Neural cell (in vitro differentiated cells): ENCODE measurements around the gene PRKCE. TPM values are rescaled to one million over a fixed set of nuclear protein-coding genes. Genes with fewer than 3 reads are reported as not detected.

Experiments used
- H2AFZ ChIP-seq: fragments of 200-600, 300-800 bp; sonication (generic), shearing (Covaris generic); 2 replicates; pipeline ENCODE4 v1.6.0; 2014; ENCODE audit warnings: low read depth, mild to moderate bottlenecking, antibody characterized with exemption, low read length, moderate library complexity
- H3F3A ChIP-seq: fragments of 200-600 bp; shearing (Covaris generic); 2 replicates; pipeline ENCODE4 v1.6.1; 2016; ENCODE audit warnings: mild to moderate bottlenecking, moderate library complexity, mixed read lengths, antibody characterized with exemption, low read length; ENCODE audit not compliant: insufficient read depth, poor library complexity, severe bottlenecking
- H3K27ac ChIP-seq: fragments of 200-600, 300-800 bp; sonication (generic), shearing (Covaris generic); 2 replicates; pipeline ENCODE4 v1.5.1; 2014; ENCODE audit warnings: mild to moderate bottlenecking, low read length, moderate library complexity
- H3K27me3 ChIP-seq: fragments of 300-800, 200-600 bp; sonication (generic), shearing (Covaris generic); 2 replicates; pipeline ENCODE4 v1.6.0; 2014; ENCODE audit warnings: mild to moderate bottlenecking, low read depth, low read length, moderate library complexity; ENCODE audit not compliant: insufficient read depth
- H3K36me3 ChIP-seq: fragments of 300-800, 200-600 bp; sonication (generic), shearing (Covaris generic); 2 replicates; pipeline ENCODE4 v1.5.1; 2014; ENCODE audit warnings: mild to moderate bottlenecking, antibody characterized with exemption, low read length, moderate library complexity; ENCODE audit not compliant: insufficient read depth
- H3K4me2 ChIP-seq: fragments of 300-800, 200-600 bp; sonication (generic), shearing (Covaris generic); 2 replicates; pipeline ENCODE4 v1.6.0; 2014; ENCODE audit warnings: mild to moderate bottlenecking, low read length
- H3K4me3 ChIP-seq: fragments of 300-800, 200-600 bp; sonication (generic), shearing (Covaris generic); 2 replicates; pipeline ENCODE4 v1.5.1; 2014; ENCODE audit warnings: mild to moderate bottlenecking, low read length, moderate library complexity
- H3K79me2 ChIP-seq: fragments of 200-600 bp; shearing (Covaris generic); replicated peaks from 2 replicates; pipeline ENCODE4 v1.6.0; 2014; ENCODE audit warnings: mild to moderate bottlenecking, low read length, moderate library complexity; ENCODE audit not compliant: insufficient read depth
- H3K9ac ChIP-seq: fragments of 300-800, 200-600 bp; sonication (generic), shearing (Covaris generic); 2 replicates; pipeline ENCODE4 v1.6.1; 2016; ENCODE audit warnings: mild to moderate bottlenecking, low read length, mixed read lengths
- H3K9me2 ChIP-seq: fragments of 200-600 bp; shearing (Covaris generic); 2 replicates; pipeline ENCODE4 v1.6.1; 2016; ENCODE audit warnings: mild to moderate bottlenecking, low read length, mixed read lengths; ENCODE audit not compliant: insufficient read depth
- H3K9me3 ChIP-seq: fragments of 200-600, 300-800 bp; sonication (generic), shearing (Covaris generic); 2 replicates; pipeline ENCODE4 v1.6.1; 2016; ENCODE audit warnings: mild to moderate bottlenecking, mixed run types, low read length, moderate library complexity, mixed read lengths
- H4K20me1 ChIP-seq: fragments of 200-600 bp; shearing (Covaris generic); 2 replicates; pipeline ENCODE4 v1.6.1; 2016; ENCODE audit warnings: mild to moderate bottlenecking, mixed run types; ENCODE audit not compliant: insufficient read depth
- EP300 ChIP-seq: fragments of 450-650 bp; conservative IDR thresholded peaks from 2 replicates; pipeline ENCODE4 v1.6.1; 2014; ENCODE audit warnings: antibody characterized with exemption, mild to moderate bottlenecking, moderate library complexity; ENCODE audit not compliant: poor library complexity, severe bottlenecking
- EZH2 ChIP-seq: fragments of 200-600, 300-800 bp; shearing (Covaris generic), sonication (generic); IDR thresholded peaks from 2 replicates; pipeline ENCODE4 v1.6.1; 2014; ENCODE audit warnings: antibody characterized with exemption, low read length, borderline replicate concordance, mild to moderate bottlenecking; ENCODE audit not compliant: insufficient read depth, poor library complexity, severe bottlenecking
- MXI1 ChIP-seq: fragments of 450-650 bp; conservative IDR thresholded peaks from 2 replicates; pipeline ENCODE4 v1.6.1; 2014; ENCODE audit warnings: antibody characterized with exemption, mild to moderate bottlenecking; ENCODE audit not compliant: poor library complexity, severe bottlenecking
- POLR2AphosphoS5 ChIP-seq: IDR thresholded peaks from 2 replicates; pipeline ENCODE4 v1.6.1; 2012
- RAD21 ChIP-seq: fragments of 450-650 bp; conservative IDR thresholded peaks from 2 replicates; pipeline ENCODE4 v1.6.1; 2014; ENCODE audit warnings: antibody characterized with exemption, mild to moderate bottlenecking, moderate library complexity
- SMC3 ChIP-seq: fragments of 450-650 bp; conservative IDR thresholded peaks from 2 replicates; pipeline ENCODE4 v1.6.1; 2014; ENCODE audit warnings: antibody characterized with exemption, mild to moderate bottlenecking, moderate library complexity; ENCODE audit not compliant: poor library complexity
- TAF1 ChIP-seq: IDR thresholded peaks from 2 replicates; pipeline ENCODE4 v1.6.1; 2012; ENCODE audit warnings: low read depth
- polyA plus RNA-seq: library from polyadenylated mRNA; depleted of rRNA; stranded (reverse); fragments of >200 nt; gene quantifications from 2 replicates; pipeline ENCODE4 v1.2.3, GENCODE V29; 2014
- TF ChIP-seq, protein P1 (sequence below): IDR thresholded peaks from 2 replicates; pipeline ENCODE4 v1.6.1; 2012; ENCODE audit warnings: borderline replicate concordance
- TF ChIP-seq, protein P2 (sequence below): fragments of 450-650 bp; IDR thresholded peaks from 2 replicates; pipeline ENCODE4 v1.5.1; 2014; ENCODE audit warnings: antibody characterized with exemption, mild to moderate bottlenecking, moderate library complexity; ENCODE audit not compliant: poor library complexity, severe bottlenecking

PRKCE gene
- polyA plus RNA-seq, 1 donor from 2014 or later, result 5.4 TPM

DNA sequence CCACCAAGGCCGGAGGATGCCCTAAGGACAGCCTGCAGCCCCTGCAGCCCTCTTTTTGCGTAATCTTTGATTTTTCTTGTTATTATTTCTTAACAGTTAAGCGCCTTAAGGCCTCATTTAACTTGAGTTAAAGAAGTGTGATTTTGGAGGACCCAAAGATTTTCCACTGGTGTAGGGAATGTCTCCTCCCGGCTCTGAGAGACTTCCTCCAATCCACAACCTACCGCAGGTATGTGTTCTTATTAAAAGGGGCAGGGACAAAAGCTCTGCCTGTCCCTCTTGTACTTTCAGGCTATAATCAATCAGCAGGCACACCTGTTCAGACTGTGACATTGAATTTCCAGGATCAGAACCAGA, 285.1 kb downstream of the PRKCE start:
- Histone ChIP-seq H3K9ac (no peak overlapping the region), H3K79me2 (no peaks in the 10 kb centered on the region), H3K27me3 (no peaks in the 10 kb centered on the region), H3K4me3 (no peak overlapping the region), H3K27ac (no peak overlapping the region), H2AFZ (no peak overlapping the region), H3K9me3 (no peaks in the 10 kb centered on the region), H3K36me3 (no peaks in the 10 kb centered on the region), H4K20me1 (no peaks in the 10 kb centered on the region), H3F3A (no peaks in the 10 kb centered on the region), H3K4me2 (no peak overlapping the region), H3K9me2 (no peaks in the 10 kb centered on the region)
- TF ChIP-seq, protein P1, sequence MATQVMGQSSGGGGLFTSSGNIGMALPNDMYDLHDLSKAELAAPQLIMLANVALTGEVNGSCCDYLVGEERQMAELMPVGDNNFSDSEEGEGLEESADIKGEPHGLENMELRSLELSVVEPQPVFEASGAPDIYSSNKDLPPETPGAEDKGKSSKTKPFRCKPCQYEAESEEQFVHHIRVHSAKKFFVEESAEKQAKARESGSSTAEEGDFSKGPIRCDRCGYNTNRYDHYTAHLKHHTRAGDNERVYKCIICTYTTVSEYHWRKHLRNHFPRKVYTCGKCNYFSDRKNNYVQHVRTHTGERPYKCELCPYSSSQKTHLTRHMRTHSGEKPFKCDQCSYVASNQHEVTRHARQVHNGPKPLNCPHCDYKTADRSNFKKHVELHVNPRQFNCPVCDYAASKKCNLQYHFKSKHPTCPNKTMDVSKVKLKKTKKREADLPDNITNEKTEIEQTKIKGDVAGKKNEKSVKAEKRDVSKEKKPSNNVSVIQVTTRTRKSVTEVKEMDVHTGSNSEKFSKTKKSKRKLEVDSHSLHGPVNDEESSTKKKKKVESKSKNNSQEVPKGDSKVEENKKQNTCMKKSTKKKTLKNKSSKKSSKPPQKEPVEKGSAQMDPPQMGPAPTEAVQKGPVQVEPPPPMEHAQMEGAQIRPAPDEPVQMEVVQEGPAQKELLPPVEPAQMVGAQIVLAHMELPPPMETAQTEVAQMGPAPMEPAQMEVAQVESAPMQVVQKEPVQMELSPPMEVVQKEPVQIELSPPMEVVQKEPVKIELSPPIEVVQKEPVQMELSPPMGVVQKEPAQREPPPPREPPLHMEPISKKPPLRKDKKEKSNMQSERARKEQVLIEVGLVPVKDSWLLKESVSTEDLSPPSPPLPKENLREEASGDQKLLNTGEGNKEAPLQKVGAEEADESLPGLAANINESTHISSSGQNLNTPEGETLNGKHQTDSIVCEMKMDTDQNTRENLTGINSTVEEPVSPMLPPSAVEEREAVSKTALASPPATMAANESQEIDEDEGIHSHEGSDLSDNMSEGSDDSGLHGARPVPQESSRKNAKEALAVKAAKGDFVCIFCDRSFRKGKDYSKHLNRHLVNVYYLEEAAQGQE, result no peak
- TF ChIP-seq EP300 (no peak), MXI1 (no peak), TAF1 (no peak), RAD21 (no peak), SMC3 (no peak), POLR2AphosphoS5 (no peak), EZH2 (no peak)
- TF ChIP-seq, protein P2, sequence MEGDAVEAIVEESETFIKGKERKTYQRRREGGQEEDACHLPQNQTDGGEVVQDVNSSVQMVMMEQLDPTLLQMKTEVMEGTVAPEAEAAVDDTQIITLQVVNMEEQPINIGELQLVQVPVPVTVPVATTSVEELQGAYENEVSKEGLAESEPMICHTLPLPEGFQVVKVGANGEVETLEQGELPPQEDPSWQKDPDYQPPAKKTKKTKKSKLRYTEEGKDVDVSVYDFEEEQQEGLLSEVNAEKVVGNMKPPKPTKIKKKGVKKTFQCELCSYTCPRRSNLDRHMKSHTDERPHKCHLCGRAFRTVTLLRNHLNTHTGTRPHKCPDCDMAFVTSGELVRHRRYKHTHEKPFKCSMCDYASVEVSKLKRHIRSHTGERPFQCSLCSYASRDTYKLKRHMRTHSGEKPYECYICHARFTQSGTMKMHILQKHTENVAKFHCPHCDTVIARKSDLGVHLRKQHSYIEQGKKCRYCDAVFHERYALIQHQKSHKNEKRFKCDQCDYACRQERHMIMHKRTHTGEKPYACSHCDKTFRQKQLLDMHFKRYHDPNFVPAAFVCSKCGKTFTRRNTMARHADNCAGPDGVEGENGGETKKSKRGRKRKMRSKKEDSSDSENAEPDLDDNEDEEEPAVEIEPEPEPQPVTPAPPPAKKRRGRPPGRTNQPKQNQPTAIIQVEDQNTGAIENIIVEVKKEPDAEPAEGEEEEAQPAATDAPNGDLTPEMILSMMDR, result peak; percentile 32

DNA sequence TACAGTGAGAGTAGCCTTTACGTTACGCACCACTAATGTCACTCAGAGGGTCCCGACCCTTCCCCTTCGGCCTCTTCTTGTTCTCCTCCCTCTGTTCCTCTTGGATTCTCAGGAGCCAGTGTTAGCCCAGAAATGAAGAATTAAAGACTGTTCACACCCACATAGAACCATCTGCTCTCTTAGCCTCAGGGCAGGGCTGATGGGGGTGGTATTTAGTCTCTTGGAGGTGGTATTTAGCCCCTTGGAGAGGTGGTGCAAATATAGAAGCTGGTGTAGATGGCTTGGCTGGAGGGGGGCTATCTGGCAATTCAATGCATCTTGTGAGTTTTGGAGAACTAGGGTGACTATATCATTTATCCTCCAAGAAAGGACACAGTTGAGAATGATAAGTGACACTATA, 286.5 kb downstream of the PRKCE start:
- no peak overlapping the region for H2AFZ ChIP-seq
- H3K27ac ChIP-seq, result no peak overlapping the region
- H3K9me3 ChIP-seq, result no peaks in the 10 kb centered on the region
- no peaks in the 10 kb centered on the region for H3K79me2 ChIP-seq
- H3K27me3 ChIP-seq, result no peaks in the 10 kb centered on the region
- H4K20me1 ChIP-seq, result no peaks in the 10 kb centered on the region
- H3F3A ChIP-seq, result no peaks in the 10 kb centered on the region
- no peak overlapping the region for H3K4me3 ChIP-seq
- no peak for TF ChIP-seq RAD21
- no peak for TF ChIP-seq EZH2
- no peak for TF ChIP-seq TAF1
- TF ChIP-seq POLR2AphosphoS5, result no peak
- TF ChIP-seq, protein P1, result no peak
- TF ChIP-seq SMC3, result no peak
- TF ChIP-seq MXI1, result no peak
- TF ChIP-seq EP300, result no peak
- TF ChIP-seq, protein P2, result no peak
- H3K9ac ChIP-seq, result no peak overlapping the region
- no peaks in the 10 kb centered on the region for H3K36me3 ChIP-seq
- no peaks in the 10 kb centered on the region for H3K9me2 ChIP-seq
- H3K4me2 ChIP-seq, result no peak overlapping the region
